ENCODE data around the gene STMN1.
A peak's percentile ranks its signal among the peaks of the same experiment; 100 is the strongest.

The STMN1 gene

DNA sequence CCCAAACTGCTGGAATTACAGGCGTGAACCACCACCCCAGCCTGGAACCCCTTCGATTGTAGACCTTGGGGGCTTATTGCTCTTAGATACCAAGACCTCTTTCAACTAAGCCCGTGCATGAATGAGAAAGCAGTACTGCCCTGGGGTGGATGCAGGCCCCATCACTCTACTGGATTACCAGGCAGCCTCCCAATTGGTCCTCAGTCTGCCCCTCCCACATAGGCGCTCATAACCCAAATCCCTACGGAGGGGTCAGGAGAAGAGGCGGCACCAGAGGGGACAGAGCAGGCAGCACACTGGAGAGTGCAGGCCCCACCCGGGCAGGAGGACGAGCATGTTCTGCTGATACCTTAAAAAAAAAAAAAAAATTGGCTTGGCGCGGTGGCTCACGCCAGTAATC lies 12.4 kb upstream of the STMN1 start:
- no peak for DNase-seq (ENCODE audit: low read depth)

DNA sequence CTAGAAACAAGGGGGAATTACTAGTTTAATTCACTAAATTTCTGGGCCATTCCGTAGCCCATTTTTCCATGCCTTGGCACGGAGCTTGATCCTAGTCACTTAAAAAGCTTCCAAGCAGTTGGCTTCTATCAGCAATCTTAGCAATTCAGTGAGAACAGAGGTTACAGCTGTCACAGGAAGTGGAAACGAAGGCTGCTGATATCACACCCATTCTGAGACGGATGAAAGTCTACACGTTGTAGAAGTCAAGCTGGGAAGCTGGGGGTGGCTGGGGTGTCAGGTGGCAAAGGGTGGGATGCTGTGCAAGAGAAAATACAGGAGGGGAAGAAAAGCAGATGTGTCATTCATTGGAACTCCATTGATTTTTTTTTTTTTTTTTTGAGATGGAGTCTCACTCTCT lies 11.8 kb upstream of the STMN1 start:
- DNase-seq (ENCODE audit: low read depth) = no peak

DNA sequence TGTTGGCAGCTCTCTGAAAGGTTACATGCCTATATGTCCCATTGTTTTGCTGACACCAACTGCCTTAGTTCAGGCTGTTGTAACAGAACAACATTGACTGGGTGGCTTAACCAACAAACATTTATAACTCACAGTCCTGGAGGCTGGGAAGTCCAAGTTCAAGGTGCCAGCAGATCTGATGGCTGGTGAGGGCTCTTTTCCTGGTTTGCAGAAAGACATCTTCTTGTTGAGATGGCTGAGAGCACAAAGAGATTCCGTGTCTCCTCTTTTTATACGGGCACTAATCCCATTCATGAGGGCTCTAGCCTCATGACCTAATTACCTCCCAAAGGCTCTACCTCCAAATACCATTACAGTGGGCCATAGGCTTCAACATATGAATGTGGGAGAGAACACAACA lies 10.2 kb upstream of the STMN1 start:
- DNase-seq (ENCODE audit: low read depth) = no peak

DNA sequence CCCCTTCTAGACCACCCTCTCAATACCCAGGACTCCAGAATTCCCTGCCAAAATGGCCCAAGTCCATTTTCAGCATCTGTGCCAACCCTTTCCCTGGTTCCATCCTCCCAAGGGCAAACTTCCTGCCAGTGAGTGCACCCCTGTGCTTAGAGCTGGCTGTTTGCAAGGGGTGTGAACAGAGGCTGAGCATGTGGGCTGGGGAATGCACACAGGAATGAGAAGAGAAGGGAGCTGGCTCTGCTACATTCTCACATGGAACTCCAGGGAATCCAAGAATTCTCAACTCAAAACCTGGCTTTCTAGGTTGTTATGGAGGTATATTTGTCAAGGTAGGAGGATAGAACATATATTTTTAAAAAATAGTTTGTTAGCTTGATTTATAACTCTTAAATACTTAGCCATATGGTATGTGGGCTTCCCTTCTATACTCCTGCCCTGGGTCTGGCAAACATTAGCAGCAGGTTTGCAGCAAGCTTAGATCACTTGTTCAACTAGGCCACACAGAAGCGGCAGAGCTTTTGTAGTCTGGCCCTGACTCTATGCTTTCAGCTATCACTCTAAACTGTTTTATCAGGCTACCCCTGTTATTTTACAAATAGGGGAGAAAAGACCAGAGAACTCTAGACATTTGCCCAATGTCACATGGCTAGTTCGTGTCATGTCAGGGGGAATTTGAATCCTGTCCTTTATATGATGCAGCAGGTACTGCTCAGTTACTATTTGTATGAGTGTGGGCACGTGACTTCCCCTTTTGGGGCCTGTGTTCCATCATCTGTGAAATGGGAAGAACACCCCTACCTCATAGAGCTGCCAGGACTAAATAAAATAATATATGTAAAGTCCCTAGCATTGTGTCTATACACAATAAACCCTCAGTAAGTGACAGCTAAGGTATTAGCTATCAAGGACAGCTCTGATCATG lies 8.1 kb upstream of the STMN1 start:
- no peak for DNase-seq (ENCODE audit: low read depth)

DNA sequence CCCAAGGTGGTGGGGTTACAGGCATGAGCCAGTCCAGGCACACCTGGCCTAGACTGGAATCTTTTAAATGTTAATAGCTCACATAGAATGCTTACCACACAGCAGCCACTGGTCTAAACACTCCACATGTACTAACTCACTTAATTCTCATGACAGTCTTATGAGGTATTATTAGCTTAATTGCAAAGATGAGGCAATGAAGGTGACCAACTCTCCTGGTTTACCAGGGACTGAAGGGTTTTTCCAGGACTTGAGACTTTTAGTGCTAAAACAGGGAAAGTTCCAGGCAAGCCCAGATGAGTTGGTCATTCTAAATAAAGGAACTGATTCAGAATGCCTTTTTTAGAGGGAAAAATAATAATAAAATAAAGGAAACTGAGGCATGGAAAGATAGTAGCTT lies 7.0 kb upstream of the STMN1 start:
- no peak for DNase-seq (ENCODE audit: low read depth)

DNA sequence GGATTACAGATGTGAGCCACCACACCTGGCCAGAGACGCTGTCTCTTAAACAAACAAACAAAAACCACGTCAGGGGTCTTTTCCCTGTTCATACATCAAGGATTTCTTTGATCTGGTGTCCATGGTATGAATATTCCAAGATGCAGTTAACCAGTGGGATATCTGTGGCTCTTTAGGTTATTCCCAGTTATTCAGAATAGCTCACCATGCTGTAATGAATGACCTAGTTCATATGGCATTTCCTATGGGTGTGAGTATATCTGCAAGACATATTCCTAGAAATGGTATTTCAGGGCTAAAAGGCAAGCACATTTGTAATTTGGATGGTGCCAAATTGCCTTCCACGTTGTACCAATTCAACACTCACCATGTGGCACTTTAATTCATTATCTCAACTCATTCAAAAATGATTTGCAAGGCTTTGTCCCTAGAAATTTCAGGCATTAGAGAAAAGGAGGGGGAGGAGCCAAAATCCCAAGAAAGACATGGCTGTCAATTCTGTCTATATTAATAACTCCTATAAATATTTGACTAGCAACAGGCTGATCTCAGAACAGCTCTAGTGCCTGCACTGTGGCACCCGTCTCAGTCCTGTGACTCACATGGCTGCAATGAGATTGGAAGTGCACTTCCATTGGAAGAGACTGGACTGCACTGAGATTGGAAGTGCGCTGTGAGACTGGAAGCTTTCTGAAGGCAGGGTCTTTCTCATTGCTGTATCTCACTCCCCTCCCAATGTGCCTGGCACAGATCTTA lies 6.0 kb upstream of the STMN1 start:
- no peak for DNase-seq (ENCODE audit: low read depth)

DNA sequence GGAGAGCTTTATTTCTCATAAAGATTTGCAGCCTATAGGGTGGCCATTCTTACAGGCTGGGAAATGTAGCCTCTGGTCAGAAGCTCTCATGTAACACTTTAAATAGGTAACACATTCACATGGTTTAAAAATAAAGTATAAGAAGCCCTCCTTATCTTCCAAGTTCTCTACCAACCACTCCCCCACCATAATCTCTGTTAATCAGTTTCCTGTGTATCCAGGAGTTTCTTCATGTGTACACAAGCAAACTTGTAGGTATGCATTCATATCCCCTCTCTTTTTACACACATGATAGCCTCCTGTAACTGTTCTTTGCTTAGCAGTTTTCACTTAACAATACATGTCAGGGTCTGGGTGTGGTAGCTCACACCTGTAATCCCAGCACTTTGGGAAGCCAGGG lies 4.9 kb upstream of the STMN1 start:
- no peak for DNase-seq (ENCODE audit: low read depth)

DNA sequence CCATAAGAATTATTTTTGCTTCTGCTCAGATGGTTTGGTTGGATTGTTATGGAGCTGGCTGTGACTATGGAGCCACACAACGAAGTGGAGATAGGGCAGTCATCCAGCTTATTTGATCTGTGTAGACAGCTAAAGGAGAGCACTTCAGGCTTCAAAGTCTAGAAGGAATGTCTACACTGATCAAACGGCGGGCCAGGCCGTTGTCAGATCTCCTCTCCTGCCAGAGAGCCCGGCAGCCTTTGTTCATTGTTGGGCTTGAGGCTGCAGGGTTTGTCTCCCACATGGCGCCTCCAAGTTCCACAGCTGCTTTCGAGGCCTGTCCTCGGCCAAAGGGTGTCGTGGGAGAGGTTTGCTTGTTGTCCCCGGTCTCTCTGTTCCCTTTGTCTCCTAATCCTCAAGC lies 2.8 kb upstream of the STMN1 start:
- no peak for DNase-seq (ENCODE audit: low read depth)

DNA sequence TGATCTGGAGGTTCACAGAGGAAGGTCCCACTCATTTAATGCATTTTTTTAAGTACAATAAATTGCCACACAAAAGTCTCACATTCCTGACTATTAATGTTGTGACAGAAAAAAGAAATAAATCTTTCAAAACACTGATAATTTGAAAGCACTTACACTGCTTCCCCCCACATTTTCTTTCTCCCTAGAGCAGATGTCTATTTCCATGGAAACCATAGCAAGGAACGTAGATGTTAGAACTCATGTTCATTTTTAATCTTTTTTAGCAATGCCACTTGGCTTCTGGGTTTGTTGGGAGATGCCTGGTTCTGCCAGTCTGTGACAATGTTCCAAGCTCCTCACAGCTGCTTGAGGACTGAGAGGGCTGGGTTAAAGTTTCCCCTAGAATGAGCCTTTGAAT lies 1.9 kb upstream of the STMN1 start:
- DNase-seq (ENCODE audit: low read depth) = no peak

DNA sequence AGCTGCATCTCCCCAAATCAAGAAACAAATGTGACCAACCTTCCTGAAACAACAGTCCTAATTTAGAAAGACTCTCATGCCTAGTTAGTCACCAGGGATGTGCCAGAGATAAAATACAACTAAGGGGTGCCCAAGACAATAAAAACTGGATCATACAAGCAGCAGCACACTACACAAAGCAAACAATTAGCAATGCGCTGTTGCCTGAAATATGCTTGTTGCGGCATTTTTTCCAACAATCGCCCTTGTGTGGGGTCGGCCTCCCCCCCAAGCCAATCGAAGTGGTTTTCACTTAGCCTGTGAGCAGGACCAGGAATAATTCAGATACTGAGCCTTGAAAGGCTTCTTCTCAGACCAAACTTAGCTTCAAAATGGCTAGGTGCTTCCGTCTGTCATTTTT lies 1.4 kb upstream of the STMN1 start:
- no peak for DNase-seq (ENCODE audit: low read depth)

DNA sequence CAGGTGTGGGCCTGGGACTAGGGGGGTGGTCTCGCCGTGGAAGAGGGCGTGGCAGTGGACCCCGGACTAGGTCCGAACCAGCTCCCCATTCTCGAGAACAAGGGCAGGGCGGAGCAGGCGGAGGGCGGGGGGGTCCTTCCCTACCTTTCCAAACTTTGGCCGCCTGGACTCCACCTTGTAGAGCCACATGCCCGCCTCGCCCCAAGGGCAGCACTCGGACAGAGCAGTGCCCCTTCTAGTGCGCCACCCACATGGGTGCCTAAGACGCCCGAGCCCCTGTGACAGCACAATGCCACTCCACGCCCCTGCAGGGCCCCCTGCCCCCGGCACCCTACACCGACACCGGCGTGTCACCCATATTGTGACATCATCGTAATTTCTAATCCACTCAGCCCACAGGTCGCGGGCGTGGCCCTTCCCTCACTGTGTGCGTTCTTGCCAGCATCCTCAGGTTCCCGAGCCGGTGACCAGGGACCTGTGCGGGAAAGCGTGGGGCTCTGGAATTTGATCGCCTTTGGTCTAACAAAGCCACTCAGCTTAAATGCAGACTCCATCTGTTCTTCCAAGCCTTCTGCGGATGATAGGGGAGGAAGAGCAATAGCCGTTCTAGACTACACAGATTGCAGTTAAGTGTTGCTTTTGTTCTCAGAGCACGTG lies 553 bp upstream of the STMN1 start:
- DNase-seq (ENCODE audit: low read depth) = no peak

DNA sequence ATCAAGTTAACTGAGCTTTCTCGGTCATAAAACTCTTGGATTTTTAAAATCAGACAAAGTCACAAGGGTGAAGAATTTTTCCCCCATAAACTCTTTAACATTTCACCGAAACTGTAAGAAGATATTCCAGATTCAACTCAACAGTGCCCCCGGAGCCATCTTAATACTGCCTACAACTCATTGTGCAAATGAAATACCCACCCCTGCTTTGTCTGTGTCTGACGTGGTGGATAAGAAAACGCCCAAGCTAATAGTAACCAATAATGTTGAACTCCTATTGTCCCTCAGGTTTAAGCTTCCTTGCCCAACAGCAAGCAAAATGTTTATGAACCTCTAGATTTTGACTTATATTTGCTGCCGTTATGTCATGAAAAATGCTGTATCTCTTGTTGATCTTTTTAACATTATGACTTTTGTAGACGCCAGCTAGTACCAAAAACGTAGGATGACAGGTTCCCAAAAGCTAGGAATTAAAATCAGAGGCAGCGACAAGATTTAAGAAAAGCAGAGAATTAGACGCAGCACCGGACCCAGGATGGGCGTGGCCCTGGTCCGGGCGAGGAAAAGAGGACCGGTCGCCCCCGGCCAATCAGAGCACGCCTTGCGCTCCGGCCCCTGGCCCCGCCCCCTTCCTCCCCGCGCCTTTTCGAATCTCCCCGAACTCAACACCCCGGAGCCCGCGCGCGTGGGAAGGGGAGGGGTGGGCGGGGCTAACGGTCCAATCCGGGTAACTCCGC lies 1.1 kb downstream of the STMN1 start:
- peak; percentile 93 for DNase-seq (ENCODE audit: low read depth)

DNA sequence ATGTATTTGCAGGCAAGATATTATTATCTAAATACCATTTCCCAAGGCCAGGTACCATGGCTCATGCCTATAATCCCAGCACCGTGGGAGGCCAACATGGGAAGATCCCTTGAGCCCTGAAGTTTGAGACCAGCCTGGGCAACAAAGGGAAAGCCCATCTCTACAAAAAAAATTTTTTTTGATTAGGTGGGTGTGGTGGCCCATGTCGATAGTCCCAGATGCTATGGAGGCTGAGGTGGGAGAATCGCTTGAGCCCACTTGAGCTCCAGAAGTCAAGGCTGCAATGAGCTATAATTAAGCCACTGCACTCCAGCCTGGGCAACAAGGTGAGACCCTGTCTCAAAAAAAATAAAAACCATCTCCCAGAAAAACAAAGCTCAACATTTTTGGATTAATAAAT lies 2.2 kb downstream of the STMN1 start:
- DNase-seq (ENCODE audit: low read depth) = no peak

DNA sequence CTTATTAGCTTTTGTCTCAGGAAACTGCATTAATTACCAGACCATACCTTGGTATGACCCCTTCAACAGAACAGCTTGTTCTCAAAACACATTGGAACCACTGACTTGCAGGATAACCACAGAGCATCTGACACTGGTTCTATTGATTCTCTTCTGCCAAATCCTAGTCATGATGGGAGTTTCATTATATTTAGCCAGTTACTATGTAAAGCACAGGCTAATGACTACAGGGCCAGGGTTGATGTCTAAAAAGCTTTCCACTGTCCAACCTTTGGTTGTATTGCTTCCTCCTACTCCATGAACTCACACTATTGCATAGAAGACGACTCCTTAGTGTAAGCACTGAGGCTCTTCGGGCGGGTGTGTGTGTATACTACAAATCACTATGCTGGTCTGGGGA lies 3.8 kb downstream of the STMN1 start:
- DNase-seq (ENCODE audit: low read depth) = no peak

DNA sequence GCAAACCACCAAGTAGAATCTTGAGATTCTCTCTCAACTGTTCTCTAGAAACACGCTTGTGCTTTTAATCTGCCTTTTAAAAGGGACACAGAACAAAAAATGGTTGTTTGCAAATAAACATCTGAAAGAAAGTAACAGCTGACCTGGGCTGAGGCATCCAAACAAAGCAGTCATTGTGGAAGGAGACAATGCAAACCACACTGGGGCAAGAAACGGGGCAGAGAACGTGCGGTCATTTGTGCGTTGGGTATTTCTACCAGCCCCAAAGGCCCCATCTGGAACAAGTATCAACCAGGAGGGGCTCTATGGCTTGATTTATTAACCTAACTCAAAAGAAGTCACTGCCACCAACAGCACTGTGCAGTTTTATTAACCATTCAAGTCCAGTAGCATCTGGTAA lies 6.0 kb downstream of the STMN1 start:
- DNase-seq (ENCODE audit: low read depth) = no peak

DNA sequence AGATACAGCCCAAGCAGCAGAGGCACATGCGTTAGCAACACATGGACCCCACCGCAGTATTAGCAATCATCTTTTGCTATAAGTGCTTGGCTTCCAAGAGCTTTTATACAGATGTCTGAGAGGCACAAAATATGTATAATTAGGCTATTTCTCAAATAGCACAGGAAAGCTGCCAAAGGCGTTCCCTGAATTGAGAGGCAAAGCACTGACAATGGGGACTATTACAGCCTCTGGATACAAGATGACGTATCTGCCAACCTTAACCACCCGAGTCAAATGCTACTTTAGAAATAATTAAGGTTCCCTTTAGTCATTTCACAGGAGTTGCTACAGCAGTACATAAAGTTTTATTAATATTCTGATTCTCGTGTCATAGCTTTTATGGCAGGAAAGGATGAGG lies 6.4 kb downstream of the STMN1 start:
- DNase-seq (ENCODE audit: low read depth) = no peak

DNA sequence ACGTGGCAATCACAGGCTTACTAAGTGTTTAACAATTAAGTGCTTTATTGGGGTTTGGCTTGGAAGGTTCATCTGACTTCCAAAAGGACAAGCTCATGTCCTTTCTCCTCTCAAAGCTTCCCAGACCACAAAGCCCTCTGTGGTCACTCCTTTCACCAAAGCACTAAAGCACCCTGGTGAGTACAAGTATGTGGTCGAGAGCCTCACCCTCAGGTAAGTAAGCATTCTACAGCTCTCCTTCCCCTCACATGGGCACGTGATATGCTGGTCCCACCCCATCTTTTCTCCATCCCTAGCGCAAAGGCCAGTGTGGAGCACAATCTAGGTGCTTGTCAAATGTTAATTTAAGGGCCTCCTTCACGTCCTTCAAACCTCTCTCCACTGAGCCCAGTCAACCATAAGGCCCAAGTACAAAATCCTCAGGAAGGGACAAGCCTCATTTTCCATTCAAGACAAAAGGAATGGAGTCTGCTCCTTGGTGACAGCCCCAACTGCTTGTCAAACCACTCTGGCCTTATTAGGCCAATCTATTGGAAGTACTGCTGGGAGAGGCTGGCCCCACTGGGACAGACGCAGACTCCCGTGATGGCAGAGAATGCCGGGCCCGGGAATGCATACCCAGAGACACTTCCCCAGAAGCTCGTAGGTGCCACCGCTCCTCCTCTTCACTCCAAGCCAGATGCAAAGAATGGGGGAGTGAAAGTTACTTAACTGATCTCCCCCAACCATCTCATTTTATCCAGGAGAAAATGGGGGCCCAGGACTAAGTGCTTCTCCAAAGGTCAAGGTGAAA lies 7.8 kb downstream of the STMN1 start:
- DNase-seq (ENCODE audit: low read depth) = no peak

DNA sequence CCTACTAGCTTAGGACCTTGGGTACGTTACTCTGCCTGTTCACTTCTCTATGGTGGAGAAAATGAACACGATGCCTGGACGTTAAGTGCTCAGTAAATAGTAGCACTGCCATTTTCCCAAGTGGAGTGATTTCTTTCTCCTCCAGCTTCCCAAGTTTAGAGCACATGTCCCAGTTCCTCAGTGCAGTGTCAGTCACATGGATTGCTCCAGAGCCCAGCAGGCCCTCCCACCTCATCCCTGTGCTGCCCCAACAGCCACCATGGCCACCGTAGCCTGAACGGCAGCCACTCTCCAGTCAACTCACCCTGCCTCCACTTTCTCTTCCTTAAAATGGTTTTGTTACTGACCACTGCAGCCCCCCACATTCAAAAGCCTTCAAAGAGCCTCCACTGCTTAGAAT lies 8.5 kb downstream of the STMN1 start:
- DNase-seq (ENCODE audit: low read depth) = no peak

DNA sequence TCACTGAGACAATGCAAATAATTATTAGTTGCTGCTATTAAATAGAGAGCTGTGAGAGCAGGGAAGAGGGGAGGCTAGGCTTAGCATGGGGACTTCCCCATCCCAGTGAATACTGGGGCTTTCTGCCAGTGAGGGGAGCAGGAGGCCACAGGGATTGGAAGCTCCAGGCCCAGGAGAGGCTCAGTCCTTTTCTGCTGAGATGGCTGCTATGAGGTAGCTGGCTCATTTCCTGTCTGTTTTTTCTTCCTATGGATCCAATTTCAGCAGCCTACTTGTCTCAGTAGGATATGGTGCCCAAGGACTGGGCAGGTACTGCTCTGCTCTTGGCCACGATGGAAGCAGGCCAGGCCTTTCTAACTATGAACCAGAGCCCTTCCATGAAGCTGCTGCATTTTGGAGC lies 10.0 kb downstream of the STMN1 start:
- no peak for DNase-seq (ENCODE audit: low read depth)

DNA sequence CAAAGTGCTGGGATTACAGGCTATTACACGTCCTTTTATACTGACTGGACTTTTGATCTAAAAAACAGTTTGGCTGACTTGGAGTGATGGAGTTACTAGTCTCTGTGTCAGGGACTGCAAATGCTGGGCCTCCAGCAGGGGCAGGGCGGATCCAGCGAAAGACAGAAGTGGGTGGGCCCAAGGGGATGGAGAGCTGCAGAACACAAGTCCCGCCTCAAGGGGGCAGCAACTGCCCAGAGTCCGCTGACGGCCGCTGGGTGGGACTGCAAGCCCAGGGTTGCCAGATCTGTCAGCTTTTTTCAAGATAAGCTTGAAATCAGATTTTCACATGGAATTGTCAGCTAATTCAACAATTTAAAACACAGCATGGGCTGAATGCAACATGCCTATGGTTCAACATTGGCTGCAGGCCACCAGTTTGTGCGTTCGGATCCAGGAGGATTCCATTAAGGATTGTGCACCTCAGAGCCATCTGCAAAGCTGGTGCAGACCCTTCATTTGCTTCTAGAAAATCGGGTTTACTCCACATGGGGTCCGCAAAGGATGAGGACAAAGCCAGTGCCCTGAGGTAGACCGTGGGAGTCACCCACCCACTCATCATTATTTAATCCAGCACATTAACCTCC lies 10.7 kb downstream of the STMN1 start:
- DNase-seq (ENCODE audit: low read depth) = peak; percentile 75

DNA sequence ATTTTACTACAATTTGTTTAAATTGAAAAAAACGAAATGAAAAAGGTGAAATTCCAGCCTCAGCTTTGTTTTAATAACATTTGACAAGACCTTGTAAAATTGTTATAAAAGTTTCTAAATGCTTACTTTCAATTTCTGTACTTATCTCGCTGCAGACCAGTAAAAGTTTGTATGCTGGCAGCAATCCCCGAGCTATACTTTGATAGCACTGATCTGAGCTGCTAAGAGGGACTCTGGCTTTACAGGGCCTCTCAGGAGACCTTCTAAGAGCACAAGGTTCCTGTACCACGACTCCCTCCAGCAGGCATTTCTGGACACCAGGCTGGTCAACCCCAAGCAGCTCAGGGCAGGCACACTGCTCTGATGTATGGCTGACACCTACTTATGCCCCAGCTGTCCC lies 13.1 kb downstream of the STMN1 start:
- no peak for DNase-seq (ENCODE audit: low read depth)
